ENCODE data around the gene EPB41L4A. TPM values are rescaled to one million over a fixed set of nuclear protein-coding genes. Genes with fewer than 3 reads are reported as not detected.

Gene EPB41L4A
- total RNA-seq, 2 donors from 2014 or later: 7.7 to 9.9 TPM

- peaks cover 9% of the 10 kb centered on the region for H3K9me3 Mint-ChIP-seq
Observed at GRCh38 chr5:112308608-112309007, 110.5 kb downstream of the EPB41L4A start.

GRCh38 chr5:112306956-112307355, 112.1 kb downstream of the EPB41L4A start:
- H3K4me3 Mint-ChIP-seq: no peak overlapping the region
- H3K4me1 Mint-ChIP-seq: peaks cover 39% of the 10 kb centered on the region
- no peaks in the 10 kb centered on the region for H3K36me3 ChIP-seq (ENCODE audit: control insufficient read depth, insufficient read depth, low read length)
- peaks cover 16% of the 10 kb centered on the region for H3K27me3 Mint-ChIP-seq (ENCODE audit: insufficient read depth)
- no peak overlapping the region for H3K4me3 ChIP-seq (ENCODE audit: low read length)
- TF ChIP-seq CTCF (conservative IDR thresholded peaks at IDR 0.05): no peak
- H3K27me3 ChIP-seq (ENCODE audit: control insufficient read depth, insufficient read depth, low read length, poor library complexity, severe bottlenecking): peaks cover 20% of the 10 kb centered on the region
- H3K36me3 Mint-ChIP-seq (ENCODE audit: low read depth): peaks cover 3% of the 10 kb centered on the region
- H3K27ac ChIP-seq (ENCODE audit: low read depth, low read length): no peak overlapping the region
- no peak overlapping the region for H3K9ac ChIP-seq (ENCODE audit: extremely low read depth, low read length, poor library complexity, severe bottlenecking)
- peaks cover 11% of the 10 kb centered on the region for H3K4me1 ChIP-seq (ENCODE audit: control insufficient read depth, insufficient read depth, low read length)
- peaks cover 9% of the 10 kb centered on the region for H3K9me3 Mint-ChIP-seq
- peaks cover 13% of the 10 kb centered on the region for H3K9me3 ChIP-seq (ENCODE audit: control insufficient read depth, low read length)
- no peak overlapping the region for H3K27ac Mint-ChIP-seq
- no peak for DNase-seq
- WGBS, 2 experiments (ENCODE audit: insufficient coverage in 1 of 2, insufficient read length in 1 of 2): 88 to 100% methylated on average over 2 of the region's 2 CpGs

More at GRCh38 chr5:112308608-112309007, 110.5 kb downstream of the EPB41L4A start:
- H3K27me3 ChIP-seq (ENCODE audit: control insufficient read depth, insufficient read depth, low read length, poor library complexity, severe bottlenecking): peaks cover 12% of the 10 kb centered on the region
- Mint-ChIP-seq H3K36me3 (ENCODE audit: low read depth) (peaks cover 3% of the 10 kb centered on the region), H3K27ac (no peak overlapping the region), H3K4me1 (peaks cover 36% of the 10 kb centered on the region), H3K4me3 (no peak overlapping the region), H3K27me3 (ENCODE audit: insufficient read depth) (peaks cover 23% of the 10 kb centered on the region)
- H3K9ac ChIP-seq (ENCODE audit: extremely low read depth, low read length, poor library complexity, severe bottlenecking): no peak overlapping the region
- H3K9me3 ChIP-seq (ENCODE audit: control insufficient read depth, low read length): peaks cover 13% of the 10 kb centered on the region
- no peak for DNase-seq
- WGBS, 2 experiments (ENCODE audit: insufficient coverage in 1 of 2, insufficient read length in 1 of 2): 100% methylated on average over 1 of the region's 1 CpG; no CpG with 5 or more reads in 1 of the 2 experiments
- no peak overlapping the region for H3K4me3 ChIP-seq (ENCODE audit: low read length)
- no peak overlapping the region for H3K27ac ChIP-seq (ENCODE audit: low read depth, low read length)
- peaks cover 8% of the 10 kb centered on the region for H3K4me1 ChIP-seq (ENCODE audit: control insufficient read depth, insufficient read depth, low read length)
- no peak for TF ChIP-seq CTCF (conservative IDR thresholded peaks at IDR 0.05)
- no peaks in the 10 kb centered on the region for H3K36me3 ChIP-seq (ENCODE audit: control insufficient read depth, insufficient read depth, low read length)

- Histone ChIP-seq H3K27ac (ENCODE audit: low read depth, low read length) (no peak overlapping the region), H3K36me3 (ENCODE audit: control insufficient read depth, insufficient read depth, low read length) (no peaks in the 10 kb centered on the region), H3K27me3 (ENCODE audit: control insufficient read depth, insufficient read depth, low read length, poor library complexity, severe bottlenecking) (peaks cover 14% of the 10 kb centered on the region), H3K4me1 (ENCODE audit: control insufficient read depth, insufficient read depth, low read length) (peaks cover 13% of the 10 kb centered on the region), H3K4me3 (ENCODE audit: low read length) (no peak overlapping the region), H3K9me3 (ENCODE audit: control insufficient read depth, low read length) (peaks cover 14% of the 10 kb centered on the region), H3K9ac (ENCODE audit: extremely low read depth, low read length, poor library complexity, severe bottlenecking) (no peak overlapping the region)
- H3K9me3 Mint-ChIP-seq: peaks cover 5% of the 10 kb centered on the region
- H3K4me1 Mint-ChIP-seq: peaks cover 39% of the 10 kb centered on the region
- H3K36me3 Mint-ChIP-seq (ENCODE audit: low read depth): peaks cover 3% of the 10 kb centered on the region
- TF ChIP-seq CTCF (conservative IDR thresholded peaks at IDR 0.05): no peak
- peaks cover 7% of the 10 kb centered on the region for H3K27me3 Mint-ChIP-seq (ENCODE audit: insufficient read depth)
- H3K27ac Mint-ChIP-seq: no peak overlapping the region
- no peak for DNase-seq
- WGBS, 2 experiments (ENCODE audit: insufficient coverage in 1 of 2, insufficient read length in 1 of 2): 89 to 95% methylated on average over 2 of the region's 2 CpGs
- H3K4me3 Mint-ChIP-seq: no peak overlapping the region
Observed at GRCh38 chr5:112304743-112305142, 114.3 kb downstream of the EPB41L4A start.

All from endodermal cell (in vitro differentiated cells).